GM21786 (cell line): ENCODE results near the gene DCDC2B.
"Not testable (repeated sequence)": the region's sequence is repeated elsewhere in the genome, so short reads cannot be mapped to it uniquely, and the experiment has no call there.

ENCODE experiments used
- ATAC-seq: cut with Tn5 transposase; IDR thresholded peaks from one replicate; pipeline ENCODE4 v1.9.1; 2021; ENCODE audit not compliant: unreplicated experiment

The DCDC2B gene

DNA sequence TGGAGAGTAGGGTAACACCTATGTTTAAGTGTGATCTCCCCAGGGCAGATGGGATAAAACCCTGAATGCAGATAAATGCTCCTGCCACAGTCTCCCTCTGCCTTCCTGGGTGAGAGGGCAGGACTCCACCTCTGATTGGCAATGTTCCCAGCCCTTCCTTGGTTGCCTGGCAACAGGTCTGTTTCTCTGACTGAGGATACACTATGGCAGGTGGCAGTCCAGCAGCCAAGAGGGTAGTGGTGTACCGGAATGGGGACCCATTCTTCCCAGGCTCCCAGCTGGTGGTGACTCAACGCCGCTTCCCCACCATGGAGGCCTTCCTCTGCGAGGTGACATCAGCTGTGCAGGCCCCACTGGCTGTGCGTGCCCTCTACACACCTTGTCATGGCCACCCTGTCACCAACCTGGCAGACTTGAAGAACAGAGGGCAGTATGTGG lies at the start of gene DCDC2B:
DCDC2B (plus strand) TSS at position 199 of the 438 bp plus-strand sequence; CDS start at position 204, 5 bp downstream.
- ATAC-seq, result no peak

GRCh38 chr1:32159189-32159588 lies 49.7 kb upstream of the DCDC2B start:
- ATAC-seq, result no peak

DNA sequence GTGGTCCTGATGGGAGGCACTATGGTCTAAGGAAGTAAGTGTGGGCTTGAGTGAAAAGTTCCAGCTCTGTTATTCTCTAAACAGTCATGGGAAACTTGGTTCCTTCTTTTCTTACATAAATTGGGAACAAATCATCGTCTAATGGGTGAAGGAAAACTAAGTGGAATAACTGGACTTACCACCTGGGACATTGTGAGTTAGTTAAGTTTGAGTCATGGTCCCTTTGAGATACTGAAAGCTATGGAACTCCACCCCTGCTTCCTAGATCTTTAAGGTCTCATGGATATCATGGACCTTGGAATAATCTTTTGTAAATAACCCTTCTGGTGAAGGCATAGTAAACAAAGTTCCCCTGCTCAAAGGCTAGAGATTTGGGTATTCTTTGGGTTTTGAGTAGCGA lies 45.5 kb upstream of the DCDC2B start:
- ATAC-seq, result no peak

- ATAC-seq, result not testable (repeated sequence)
Measured at GRCh38 chr1:32165633-32166032, 43.3 kb upstream of the DCDC2B start.

- ATAC-seq, result no peak
Measured at GRCh38 chr1:32170991-32171390, 37.9 kb upstream of the DCDC2B start.

DNA sequence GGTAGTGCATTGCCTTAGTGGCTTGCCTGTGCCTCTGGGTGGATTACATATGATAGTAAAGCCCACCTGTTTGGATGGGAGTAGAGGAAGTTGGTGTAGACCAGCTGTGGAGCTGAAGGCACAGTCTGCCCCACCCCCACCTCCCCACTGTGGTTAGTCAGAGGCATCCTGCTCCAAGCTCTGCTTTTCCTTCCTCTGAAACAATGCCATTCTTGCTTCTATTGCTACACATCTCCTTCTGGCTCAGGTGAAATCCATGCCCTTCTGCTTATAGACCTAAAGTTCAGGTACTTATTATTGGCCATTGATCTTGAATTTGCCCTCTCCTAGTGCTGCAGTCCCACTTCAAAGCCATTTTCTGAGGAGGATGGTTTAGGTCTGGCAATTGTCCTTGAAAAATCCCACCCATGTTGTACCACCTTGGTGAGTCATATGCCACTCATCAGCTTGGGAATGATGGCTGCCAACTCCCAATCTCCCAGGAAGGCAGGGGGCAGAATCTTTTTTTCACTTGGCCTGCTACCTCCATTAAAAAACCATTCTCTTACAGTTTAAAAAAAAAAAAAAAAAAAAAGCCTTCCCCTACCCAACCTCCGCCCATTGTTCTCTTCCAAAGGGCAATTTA lies 36.2 kb upstream of the DCDC2B start:
- no peak for ATAC-seq

- no peak for ATAC-seq
Measured at GRCh38 chr1:32178380-32179192, 30.3 kb upstream of the DCDC2B start.

- no peak for ATAC-seq
Measured at GRCh38 chr1:32179193-32179442, 29.8 kb upstream of the DCDC2B start.

DNA sequence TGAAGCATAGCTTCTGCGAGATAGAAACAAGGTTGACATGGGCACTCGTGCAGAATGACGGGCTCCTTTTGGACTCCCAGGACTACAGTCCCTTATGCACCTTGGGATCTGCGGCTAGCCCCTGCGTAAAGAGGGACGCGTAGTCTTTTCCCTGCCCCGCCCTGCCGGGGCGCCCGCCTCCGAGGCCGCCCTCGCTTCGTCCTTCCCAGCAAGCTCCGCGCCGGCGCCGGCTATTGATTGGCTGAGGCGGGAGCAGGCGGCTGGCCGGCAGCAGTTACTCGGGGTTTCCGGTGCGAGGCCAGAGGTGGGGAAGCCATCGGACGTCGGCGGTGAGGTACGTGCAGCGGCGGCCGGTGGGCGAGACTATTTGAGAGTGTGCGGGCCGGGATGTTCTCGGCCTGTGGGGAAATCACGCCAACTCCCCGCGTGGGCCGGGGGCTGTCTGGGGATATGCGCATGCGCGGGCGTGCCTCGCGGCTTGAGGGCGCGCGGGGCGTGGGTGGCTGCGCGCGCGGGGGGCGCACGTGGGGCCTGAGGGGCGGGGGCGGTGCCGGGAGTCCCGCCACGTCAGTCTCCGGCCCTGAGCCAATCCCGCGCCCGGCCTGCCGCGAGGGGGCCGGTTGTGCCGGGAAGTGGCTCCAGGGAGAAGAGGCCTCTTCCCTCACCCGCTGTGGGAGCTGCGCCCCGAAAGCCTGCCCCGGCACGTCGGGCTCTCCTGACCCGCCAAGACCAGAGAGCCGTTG lies 29.3 kb upstream of the DCDC2B start, which contains the start of gene TXLNA:
TXLNA (plus strand) TSS at position 233 of the 743 bp plus-strand sequence. CDS start 671 bp downstream, outside the sequence.
- ATAC-seq, result peak; percentile 80

GRCh38 chr1:32180186-32181060 lies 28.5 kb upstream of the DCDC2B start:
- no peak for ATAC-seq

DNA sequence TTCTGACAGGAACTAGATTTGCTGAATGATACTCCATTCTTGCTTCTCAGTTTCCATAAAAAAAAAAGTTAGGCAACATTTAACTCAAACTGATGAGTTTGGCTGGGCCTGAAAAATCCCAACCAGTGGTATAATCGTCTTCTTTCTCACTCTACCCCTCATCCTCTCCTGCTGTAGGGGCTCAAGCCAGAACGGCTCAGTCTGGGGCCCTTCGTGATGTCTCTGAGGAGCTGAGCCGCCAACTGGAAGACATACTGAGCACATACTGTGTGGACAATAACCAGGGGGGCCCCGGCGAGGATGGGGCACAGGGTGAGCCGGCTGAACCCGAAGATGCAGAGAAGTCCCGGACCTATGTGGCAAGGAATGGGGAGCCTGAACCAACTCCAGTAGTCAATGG lies 27.8 kb upstream of the DCDC2B start:
- no peak for ATAC-seq

DNA sequence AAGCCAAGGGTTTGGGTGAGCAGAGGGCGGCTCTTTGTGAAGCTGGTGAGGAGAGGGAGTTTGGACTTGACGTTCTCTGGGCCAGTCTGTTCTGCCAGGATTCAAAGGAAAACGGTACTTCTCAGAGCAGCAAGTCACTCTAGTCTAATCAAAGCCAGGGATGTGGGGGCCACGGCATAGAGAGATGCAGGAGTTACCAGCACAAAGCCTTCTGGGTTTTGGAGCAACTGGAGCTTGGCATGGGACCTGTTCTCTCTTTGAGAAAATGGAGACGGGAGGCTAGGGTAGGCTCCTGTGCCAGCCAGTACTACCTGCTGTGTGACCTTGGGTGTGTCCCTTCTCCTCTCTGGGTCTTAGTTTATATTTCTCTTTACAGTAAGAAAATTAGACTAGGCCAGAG lies 27.3 kb upstream of the DCDC2B start:
- ATAC-seq, result no peak

DNA sequence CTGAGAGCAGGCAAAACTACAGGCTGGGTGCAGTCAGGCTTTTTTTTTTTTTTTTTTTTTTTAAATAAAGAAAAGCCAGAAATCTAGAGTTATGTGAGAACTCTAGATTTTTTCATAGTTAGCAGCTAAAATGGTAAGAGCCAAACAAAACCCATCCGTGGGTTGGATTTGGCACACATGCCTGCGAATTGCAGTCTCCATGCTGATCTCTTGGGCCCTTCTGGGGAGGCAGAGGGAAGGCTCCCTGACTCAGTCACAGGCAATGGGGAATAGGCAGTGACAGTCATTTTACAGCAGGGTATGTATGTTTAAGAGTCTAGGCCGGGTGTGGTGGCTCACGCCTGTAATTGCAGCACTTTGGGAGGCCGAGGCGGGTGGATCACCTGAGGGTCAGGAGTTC lies 26.8 kb upstream of the DCDC2B start:
- ATAC-seq, result no peak

DNA sequence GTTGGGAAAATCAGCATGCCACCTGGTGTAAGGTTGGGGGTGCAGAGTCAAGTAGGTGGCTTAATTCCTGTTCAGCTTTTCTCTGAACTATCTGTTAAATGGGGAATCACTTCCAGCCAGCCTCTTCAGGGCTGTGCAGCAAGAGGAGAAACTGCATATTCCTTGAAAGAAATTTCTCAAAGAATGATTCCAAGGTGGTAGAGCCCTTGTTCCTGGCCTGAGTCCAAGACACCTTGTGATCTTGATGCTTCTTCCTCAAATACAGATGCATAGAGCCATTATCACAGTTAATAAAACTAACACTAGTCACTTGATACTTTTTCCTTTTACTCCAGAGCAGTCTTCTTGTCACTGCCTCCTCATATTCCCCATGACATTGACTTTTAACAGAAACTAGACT lies 24.2 kb upstream of the DCDC2B start:
- ATAC-seq, result no peak

DNA sequence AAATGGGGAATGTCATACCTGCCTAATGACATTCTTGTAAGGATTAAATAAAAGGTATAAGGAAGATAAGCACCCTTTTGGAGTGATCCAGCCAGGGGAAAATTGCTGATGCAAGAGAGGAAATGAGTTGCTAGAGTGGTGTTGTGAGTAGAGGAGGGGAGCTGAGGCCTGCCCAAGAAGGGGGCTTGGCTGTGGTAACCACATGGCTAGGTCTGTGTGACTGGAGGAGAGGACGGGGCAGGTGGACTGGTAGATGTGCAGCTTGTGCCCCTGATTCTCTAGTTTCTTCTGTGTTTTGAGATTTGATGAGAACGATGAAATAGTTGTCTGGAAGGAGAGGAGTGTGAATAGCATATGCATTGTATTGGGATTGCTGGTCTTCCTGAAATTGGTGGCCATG lies 22.8 kb upstream of the DCDC2B start:
- ATAC-seq, result no peak

- ATAC-seq, result no peak
Measured at GRCh38 chr1:32186491-32186890, 22.4 kb upstream of the DCDC2B start.

DNA sequence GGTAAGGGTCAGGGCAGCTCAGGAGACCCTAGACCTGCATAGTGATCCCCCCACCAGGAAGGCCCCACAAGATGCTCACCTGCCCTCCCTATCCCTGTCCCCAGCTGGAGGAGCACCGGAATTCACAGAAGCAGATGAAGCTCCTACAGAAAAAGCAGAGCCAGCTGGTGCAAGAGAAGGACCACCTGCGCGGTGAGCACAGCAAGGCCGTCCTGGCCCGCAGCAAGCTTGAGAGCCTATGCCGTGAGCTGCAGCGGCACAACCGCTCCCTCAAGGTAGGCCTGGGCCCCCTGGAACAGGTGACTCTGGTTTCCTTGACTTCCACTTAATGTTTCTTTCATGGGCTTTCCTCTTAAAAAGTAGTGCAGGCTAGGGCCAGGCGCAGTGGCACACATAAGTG lies 21.0 kb upstream of the DCDC2B start:
- no peak for ATAC-seq

DNA sequence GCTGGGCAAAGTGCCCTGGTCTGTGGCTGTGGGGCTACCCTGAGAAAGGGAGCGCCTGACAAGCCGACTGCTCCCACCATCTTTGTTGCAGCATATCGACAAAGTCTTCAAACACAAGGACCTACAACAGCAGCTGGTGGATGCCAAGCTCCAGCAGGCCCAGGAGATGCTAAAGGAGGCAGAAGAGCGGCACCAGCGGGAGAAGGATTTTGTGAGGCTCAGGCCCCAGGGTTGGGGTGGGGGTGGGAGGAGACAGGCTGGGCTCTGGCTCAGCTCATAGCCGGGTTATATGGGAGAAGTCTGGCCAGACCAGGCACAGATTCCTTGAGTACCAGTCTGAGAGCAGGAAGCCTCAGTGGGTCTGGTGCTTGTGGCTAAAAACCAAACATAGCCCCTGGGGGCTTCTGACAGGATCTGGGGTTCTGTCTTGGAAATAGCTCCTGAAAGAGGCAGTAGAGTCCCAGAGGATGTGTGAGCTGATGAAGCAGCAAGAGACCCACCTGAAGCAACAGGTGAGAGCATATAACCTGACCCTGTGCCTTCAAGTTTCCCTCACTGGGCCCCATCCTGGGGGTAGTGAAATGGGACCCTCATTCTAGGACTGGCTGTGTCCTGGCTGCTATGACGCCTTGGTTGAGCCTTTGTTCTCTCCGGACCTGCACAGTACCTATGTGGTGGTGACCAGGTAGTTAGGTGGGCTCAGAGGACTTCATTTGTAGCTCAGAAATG lies 16.5 kb upstream of the DCDC2B start:
- ATAC-seq, result no peak

- ATAC-seq, result no peak
Measured at GRCh38 chr1:32194984-32195383, 13.9 kb upstream of the DCDC2B start.

DNA sequence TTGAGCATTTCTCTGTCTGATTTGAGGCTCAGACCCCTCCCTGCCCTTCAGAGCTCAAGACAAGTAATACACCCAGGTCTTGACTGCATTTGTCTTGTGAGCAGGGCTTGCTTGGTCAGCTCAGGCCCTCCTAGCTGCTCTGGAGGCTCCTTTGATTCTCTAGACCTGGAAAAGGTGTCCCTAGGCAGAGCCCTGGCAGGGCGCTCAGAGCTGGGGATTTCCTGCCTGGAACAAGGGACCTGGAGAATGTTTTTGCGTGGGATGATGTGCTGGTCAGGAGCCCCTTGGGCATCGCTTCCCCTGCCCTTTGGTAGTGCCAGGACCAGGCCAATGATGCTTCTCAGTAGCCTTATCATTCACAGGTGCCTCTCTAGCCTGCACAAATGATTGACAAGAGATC lies 13.4 kb upstream of the DCDC2B start:
- ATAC-seq, result no peak
